NCI-H2081 treated with DMSO at 0.1 percent for 48 hours (cell line): Measurements from ENCODE around the gene PRPS1L1.

Source experiments
- DNase-seq: peaks from one replicate; lab custom pipeline; 2025; lab: John Stamatoyannopoulos, UW

The PRPS1L1 gene

GRCh38 chr7:18027628-18028027, at the start of gene PRPS1L1:
PRPS1L1 (minus strand) TSS chr7:18027846.
- no peak for DNase-seq

- no peak for DNase-seq
These were observed 48.8 kb upstream of the PRPS1L1 start for GRCh38 chr7:18076461-18076860.

GRCh38 chr7:18068745-18069144, 41.1 kb upstream of the PRPS1L1 start:
- no peak for DNase-seq

- no peak for DNase-seq
These were observed 36.7 kb upstream of the PRPS1L1 start for GRCh38 chr7:18064242-18064838.

- DNase-seq = no peak
These were observed 35.7 kb upstream of the PRPS1L1 start for GRCh38 chr7:18063149-18063901.

- DNase-seq = no peak
These were observed 31.5 kb upstream of the PRPS1L1 start for GRCh38 chr7:18059171-18059570.

GRCh38 chr7:18053941-18054340, 26.3 kb upstream of the PRPS1L1 start:
- no peak for DNase-seq

- no peak for DNase-seq
These were observed 25.7 kb upstream of the PRPS1L1 start for GRCh38 chr7:18053177-18053928.

GRCh38 chr7:18049262-18049661, 21.6 kb upstream of the PRPS1L1 start:
- DNase-seq = no peak

- DNase-seq = no peak
These were observed 19.0 kb upstream of the PRPS1L1 start for GRCh38 chr7:18046601-18047000.

- no peak for DNase-seq
These were observed 17.5 kb upstream of the PRPS1L1 start for GRCh38 chr7:18045171-18045570.

- no peak for DNase-seq
These were observed 13.5 kb upstream of the PRPS1L1 start for GRCh38 chr7:18041191-18041590.

- no peak for DNase-seq
These were observed 12.6 kb upstream of the PRPS1L1 start for GRCh38 chr7:18040196-18040595.

- no peak for DNase-seq
These were observed 10.7 kb upstream of the PRPS1L1 start for GRCh38 chr7:18038382-18038781.

GRCh38 chr7:18037609-18038008, 10.0 kb upstream of the PRPS1L1 start:
- DNase-seq = no peak

GRCh38 chr7:18036783-18037182, 9.1 kb upstream of the PRPS1L1 start:
- DNase-seq = no peak

- no peak for DNase-seq
These were observed 3.1 kb upstream of the PRPS1L1 start for GRCh38 chr7:18030758-18031157.

GRCh38 chr7:18020138-18020715, 7.4 kb downstream of the PRPS1L1 start:
- no peak for DNase-seq

- no peak for DNase-seq
These were observed 8.1 kb downstream of the PRPS1L1 start for GRCh38 chr7:18019555-18019954.

- no peak for DNase-seq
These were observed 9.1 kb downstream of the PRPS1L1 start for GRCh38 chr7:18018296-18019215.
